Measurements from ENCODE around the gene ID2.
"Not testable (repeated sequence)": the region's sequence is repeated elsewhere in the genome, so short reads cannot be mapped to it uniquely, and the experiment has no call there.

The ID2 gene

GRCh38 chr2:8685697-8686358 is 4.0 kb downstream of the ID2 start:
- DNase-seq (ENCODE audit: low spot score) = peak; percentile 79

GRCh38 chr2:8691859-8692437 is 10.1 kb downstream of the ID2 start:
- no peak for DNase-seq (ENCODE audit: low spot score)

DNA sequence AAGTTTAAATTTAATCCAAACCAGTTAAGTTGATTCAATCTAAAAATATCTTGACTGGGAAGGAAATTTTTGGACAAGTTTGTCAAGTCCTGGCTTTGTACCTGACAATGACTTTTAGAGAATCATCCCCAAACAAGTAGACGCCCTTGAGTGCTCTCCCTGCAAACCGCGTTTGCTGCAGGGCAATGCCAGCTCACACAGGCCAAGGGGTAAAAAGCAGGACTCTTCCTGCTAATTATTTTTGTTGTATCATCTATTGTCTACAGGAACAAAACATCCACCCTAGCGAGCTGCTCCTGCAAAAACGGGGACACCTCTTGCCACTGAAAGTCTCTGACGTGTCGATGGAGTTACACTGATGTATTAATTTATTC is 10.9 kb downstream of the ID2 start:
- DNase-seq (ENCODE audit: low spot score) = no peak

GRCh38 chr2:8693157-8693821 is 11.4 kb downstream of the ID2 start:
- DNase-seq (ENCODE audit: low spot score) = no peak

DNA sequence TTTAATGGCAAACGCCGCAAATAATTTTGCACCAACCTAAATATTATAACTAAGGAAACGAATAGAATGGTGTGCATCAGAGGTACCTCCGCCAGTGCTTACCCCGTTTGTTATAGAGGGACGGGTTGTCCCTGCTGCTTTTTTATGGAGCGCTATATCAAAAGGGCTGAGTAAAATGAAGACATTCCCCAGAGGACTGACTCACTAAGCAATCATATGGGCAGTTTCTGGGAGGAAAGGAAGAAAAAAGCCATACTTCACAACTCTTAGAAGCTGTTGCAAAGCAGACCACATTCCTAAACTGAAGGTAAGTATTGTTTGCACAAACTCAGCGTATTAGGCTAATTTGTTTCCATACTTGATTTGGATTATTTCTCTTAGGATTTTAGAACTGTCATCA is 12.9 kb downstream of the ID2 start:
- DNase-seq (ENCODE audit: low spot score) = no peak

DNA sequence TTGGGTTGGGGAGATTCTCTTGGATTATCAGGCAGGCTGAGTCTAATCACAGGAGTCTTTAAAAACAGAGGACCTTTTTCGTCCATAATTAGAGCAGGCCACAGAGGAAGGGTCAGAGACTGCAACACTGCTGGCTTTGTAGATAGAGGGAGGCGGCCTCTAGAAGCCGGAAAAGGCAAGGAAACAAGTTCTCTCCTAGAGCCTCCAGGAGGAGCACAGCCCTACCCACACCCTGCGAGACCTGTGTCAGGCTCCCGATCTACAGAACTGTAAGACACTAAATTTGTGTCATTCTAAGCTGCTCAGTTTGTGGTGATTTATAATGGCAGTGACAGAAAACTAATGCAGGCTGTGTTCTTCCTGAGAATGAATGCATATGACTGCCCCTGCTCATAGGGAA is 15.3 kb downstream of the ID2 start:
- DNase-seq (ENCODE audit: low spot score) = no peak

GRCh38 chr2:8699839-8700238 is 18.0 kb downstream of the ID2 start:
- no peak for DNase-seq (ENCODE audit: low spot score)

DNA sequence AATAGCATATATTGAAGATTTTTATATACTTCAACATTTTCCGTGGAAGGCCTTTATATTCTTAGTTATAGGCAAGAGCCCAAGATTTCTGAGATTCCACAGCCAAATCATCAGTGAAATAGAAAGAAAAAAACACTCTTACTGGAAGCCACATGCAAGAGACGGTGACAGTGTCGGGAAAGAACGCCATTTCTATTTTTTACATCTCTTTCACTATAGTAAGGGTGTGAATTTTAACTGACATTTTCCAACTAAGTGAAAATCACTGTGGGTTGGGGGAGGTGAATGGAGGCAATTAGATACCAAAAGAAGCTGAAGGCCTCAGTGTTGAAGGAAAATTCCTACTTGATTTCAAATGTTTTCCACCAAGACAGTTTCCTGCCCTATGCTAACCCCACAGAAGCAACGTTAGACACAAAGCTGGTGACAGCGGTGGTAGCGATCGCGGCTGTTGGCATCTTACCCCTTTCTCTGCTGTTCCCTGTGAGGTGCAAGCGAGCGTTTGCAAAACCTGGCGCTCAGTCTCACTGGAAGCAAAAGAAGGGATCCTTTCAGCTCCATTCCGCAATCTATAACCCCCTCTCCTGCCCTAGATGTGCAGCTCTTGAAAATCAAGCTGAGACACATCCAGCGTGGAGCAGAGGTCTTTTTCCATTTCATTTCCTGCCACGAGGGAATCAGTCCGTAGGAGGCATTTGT is 20.0 kb downstream of the ID2 start:
- DNase-seq (ENCODE audit: low spot score) = no peak

- no peak for DNase-seq (ENCODE audit: low spot score)
Observed at GRCh38 chr2:8704906-8705305, 23.1 kb downstream of the ID2 start.

- no peak for DNase-seq (ENCODE audit: low spot score)
Observed at GRCh38 chr2:8709611-8710010, 27.8 kb downstream of the ID2 start.

DNA sequence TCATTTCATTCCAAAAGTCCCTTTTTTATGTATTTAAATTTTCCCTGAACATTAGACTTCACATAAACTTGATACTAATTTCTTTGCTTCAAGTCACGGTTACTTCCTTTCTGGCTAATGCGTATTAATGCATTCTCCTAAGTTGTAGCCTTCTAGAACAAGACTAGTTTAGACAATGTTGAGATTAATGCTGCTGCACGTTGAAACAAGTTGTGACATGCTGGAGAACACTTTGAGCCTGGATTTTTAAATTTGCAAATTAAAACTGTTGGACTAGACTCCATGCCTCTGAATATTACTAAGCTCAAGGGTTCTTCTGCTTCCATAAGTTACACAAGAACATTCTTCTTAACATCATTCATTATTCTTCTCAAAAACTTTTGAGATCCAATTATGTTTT is 29.1 kb downstream of the ID2 start:
- no peak for DNase-seq (ENCODE audit: low spot score)

DNA sequence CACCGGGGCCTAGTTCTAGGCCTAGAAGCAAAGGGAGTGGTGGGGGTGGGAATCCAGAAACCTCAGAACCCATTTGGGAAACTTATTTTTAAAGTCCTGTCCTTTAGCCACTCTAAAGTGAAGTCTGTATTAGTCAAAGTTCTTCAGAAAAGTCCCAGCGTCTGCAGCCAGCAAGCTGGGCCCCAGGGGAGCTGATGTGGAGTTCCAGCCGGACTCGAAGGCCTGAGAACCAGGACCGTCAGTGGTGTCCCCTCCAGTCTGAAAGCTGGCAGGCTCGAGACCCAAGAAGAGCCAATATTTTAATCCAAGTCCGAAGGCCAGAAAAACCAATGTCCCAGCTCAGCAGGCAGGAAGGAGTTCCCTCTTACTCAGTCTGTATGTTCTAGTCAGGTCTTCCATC is 32.4 kb downstream of the ID2 start:
- DNase-seq (ENCODE audit: low spot score) = no peak

- no peak for DNase-seq (ENCODE audit: low spot score)
Observed at GRCh38 chr2:8714971-8715370, 33.1 kb downstream of the ID2 start.

- no peak for DNase-seq (ENCODE audit: low spot score)
Observed at GRCh38 chr2:8719528-8719927, 37.7 kb downstream of the ID2 start.

GRCh38 chr2:8720741-8721140 is 38.9 kb downstream of the ID2 start:
- no peak for DNase-seq (ENCODE audit: low spot score)

- DNase-seq (ENCODE audit: low spot score) = no peak
Observed at GRCh38 chr2:8721410-8721809, 39.6 kb downstream of the ID2 start.

GRCh38 chr2:8722986-8723385 is 41.1 kb downstream of the ID2 start:
- DNase-seq (ENCODE audit: low spot score) = no peak

DNA sequence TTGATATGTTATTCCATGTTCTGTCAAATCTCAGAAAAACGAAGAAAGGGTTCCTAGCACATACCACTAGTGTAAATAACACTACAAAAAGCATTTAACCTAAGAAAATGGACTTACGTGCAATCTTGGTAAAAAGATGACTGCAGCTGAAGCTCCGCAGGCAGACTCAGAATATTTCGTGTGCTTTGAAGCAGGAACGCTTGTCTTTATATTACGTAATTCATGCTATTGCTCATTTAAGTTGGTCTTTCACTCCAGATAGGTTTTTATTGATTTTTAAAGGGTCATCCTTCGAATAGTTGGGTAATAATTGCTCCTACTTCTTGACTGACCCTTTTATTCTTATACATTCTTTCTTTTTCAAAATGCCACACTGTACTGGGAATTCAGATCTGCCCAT is 44.0 kb downstream of the ID2 start:
- DNase-seq (ENCODE audit: low spot score) = no peak

DNA sequence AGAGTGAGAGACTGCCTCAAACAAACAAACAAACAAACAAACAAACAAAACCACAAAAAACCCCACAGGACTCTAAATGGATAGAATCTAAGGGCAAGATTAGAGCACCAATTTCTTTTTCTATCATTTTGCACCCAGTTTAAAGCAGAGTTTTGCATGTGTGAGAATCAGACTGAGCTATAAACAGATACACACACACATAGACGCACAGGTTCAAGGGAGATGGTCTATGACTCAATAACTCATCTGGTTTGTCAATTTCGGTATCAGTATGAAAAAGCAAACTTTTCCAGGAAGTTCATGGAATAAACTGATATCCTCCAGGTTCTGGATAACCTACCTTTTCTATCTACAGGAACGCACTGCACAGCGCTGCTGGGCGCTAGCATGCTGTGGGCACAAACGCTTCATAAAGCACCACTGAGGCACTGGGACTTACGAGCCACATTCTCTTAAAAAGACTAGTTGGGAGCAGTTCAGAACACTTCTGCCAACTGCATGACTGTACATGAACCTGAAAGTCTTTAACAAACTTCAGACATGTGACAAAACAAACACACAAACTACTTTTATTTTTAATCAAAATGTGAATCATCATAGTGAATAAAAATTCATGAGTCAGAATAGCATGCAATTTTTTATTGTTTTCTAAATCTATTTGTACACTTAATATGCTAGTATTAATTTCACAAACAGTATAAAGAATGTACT is 46.6 kb downstream of the ID2 start:
- no peak for DNase-seq (ENCODE audit: low spot score)

GRCh38 chr2:8729101-8729500 is 47.2 kb downstream of the ID2 start:
- not testable (repeated sequence) for DNase-seq (ENCODE audit: low spot score)

GRCh38 chr2:8729939-8730338 is 48.1 kb downstream of the ID2 start:
- DNase-seq (ENCODE audit: low spot score) = no peak

DNA sequence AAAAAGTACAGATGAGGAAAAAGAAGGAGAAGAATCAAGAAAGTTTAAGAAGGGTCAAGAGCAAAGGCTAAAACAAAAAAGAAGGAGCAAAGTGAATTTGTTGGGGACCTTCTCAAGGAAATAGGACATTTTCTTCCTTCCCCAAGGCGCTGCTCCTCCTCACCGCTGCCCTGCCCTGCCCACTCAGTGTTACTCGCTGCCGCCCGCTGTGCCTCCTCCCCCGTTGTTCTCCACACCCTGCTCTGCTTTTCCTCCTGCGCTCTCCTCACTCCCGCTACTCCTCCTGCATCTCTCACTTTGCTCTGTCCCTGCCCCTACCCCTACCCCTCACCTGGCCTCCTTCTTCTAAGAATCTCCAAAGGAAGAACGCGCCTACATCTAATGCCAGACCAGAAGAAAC is 50.7 kb downstream of the ID2 start:
- DNase-seq (ENCODE audit: low spot score) = no peak

Data from CD4-positive, alpha-beta T cell treated with Interleukin-2 at 100 ng/mL for 4 hours (primary cell).